ENCODE data around the gene POLL. TPM values are rescaled to one million over a fixed set of nuclear protein-coding genes. Genes with fewer than 3 reads are reported as not detected.

Gene POLL
- total and polyA plus RNA-seq, 7 donors, result 9.0 to 39.6 (median 29.4) TPM

GRCh38 chr10:101629837-101630632 is 42.0 kb upstream of the POLL start:
- Histone ChIP-seq H3K36me3 (peaks cover 0 to 18% (median 0%) of the 10 kb centered on the region in 4 donors), H3K9me3 (no peaks in the 10 kb centered on the region), H3K4me1 (peaks cover 0 to 6% (median 0%) of the 10 kb centered on the region in 4 donors), H3K27ac (no peak overlapping the region), H3K27me3 (no peaks in the 10 kb centered on the region), H3K4me3 (no peak overlapping the region)
- WGBS, 2 donors, result 92 to 94% methylated on average over 13 of the region's 13 CpGs
- peak; percentile 38 for DNase-seq
- intact Hi-C loops (cut with DNase I), result no loop called here
- no peak for TF ChIP-seq CTCF (IDR thresholded peaks at IDR 0.05)
- no peak for TF ChIP-seq EP300 (IDR thresholded peaks at IDR 0.05)

GRCh38 chr10:101625821-101626412 is 37.9 kb upstream of the POLL start:
- DNase-seq, result no peak
- Histone ChIP-seq H3K27me3 (no peaks in the 10 kb centered on the region), H3K36me3 (peaks cover 0 to 57% (median 9%) of the 10 kb centered on the region in 4 donors), H3K27ac (no peak overlapping the region), H3K4me1 (no peaks in the 10 kb centered on the region), H3K4me3 (no peak overlapping the region), H3K9me3 (no peaks in the 10 kb centered on the region)
- intact Hi-C loops (cut with DNase I), result no loop called here
- TF ChIP-seq POLR2A (IDR thresholded peaks at IDR 0.05) (no peak), POLR2AphosphoS5 (IDR thresholded peaks at IDR 0.05) (no peak), EP300 (IDR thresholded peaks at IDR 0.05) (no peak), CTCF (IDR thresholded peaks at IDR 0.05) (no peak)
- WGBS, 2 donors, result 85 to 91% methylated on average over 1 of the region's 1 CpG

GRCh38 chr10:101624526-101625102 is 36.6 kb upstream of the POLL start:
- WGBS, 2 donors, result 84 to 96% methylated on average over 4 of the region's 4 CpGs
- Histone ChIP-seq H3K27ac (no peak overlapping the region), H3K4me1 (no peaks in the 10 kb centered on the region), H3K36me3 (peaks cover 0 to 62% (median 12%) of the 10 kb centered on the region in 4 donors), H3K4me3 (no peak overlapping the region), H3K9me3 (no peaks in the 10 kb centered on the region), H3K27me3 (no peaks in the 10 kb centered on the region)
- DNase-seq, result peak; percentile 46
- intact Hi-C loops (cut with DNase I), result no loop called here
- TF ChIP-seq CTCF (IDR thresholded peaks at IDR 0.05), result no peak

GRCh38 chr10:101623528-101623927 is 35.5 kb upstream of the POLL start:
- intact Hi-C loops (cut with DNase I), result no loop called here
- Histone ChIP-seq H3K27me3 (no peaks in the 10 kb centered on the region), H3K27ac (no peak overlapping the region), H3K9me3 (no peaks in the 10 kb centered on the region), H3K4me3 (no peak overlapping the region), H3K4me1 (no peaks in the 10 kb centered on the region), H3K36me3 (peaks cover 0 to 65% (median 12%) of the 10 kb centered on the region in 4 donors)
- TF ChIP-seq POLR2AphosphoS5 (IDR thresholded peaks at IDR 0.05), result no peak
- TF ChIP-seq EP300 (IDR thresholded peaks at IDR 0.05), result no peak
- TF ChIP-seq POLR2A (IDR thresholded peaks at IDR 0.05), result no peak
- 93 to 95% methylated on average over 1 of the region's 1 CpG for WGBS, 2 donors
- DNase-seq, result no peak

- Histone ChIP-seq H3K27me3 (no peaks in the 10 kb centered on the region), H3K4me1 (no peaks in the 10 kb centered on the region), H3K4me3 (no peak overlapping the region), H3K36me3 (peaks cover 0 to 79% (median 12%) of the 10 kb centered on the region in 4 donors), H3K27ac (no peak overlapping the region), H3K9me3 (no peaks in the 10 kb centered on the region)
- WGBS, 2 donors, result 97 to 99% methylated on average over 6 of the region's 6 CpGs
- DNase-seq, result peak; percentile 29
- TF ChIP-seq POLR2AphosphoS5 (IDR thresholded peaks at IDR 0.05), result no peak
- no peak for TF ChIP-seq POLR2A (IDR thresholded peaks at IDR 0.05)
- TF ChIP-seq CTCF (IDR thresholded peaks at IDR 0.05), result no peak
- no peak for TF ChIP-seq EP300 (IDR thresholded peaks at IDR 0.05)
- intact Hi-C loops (cut with DNase I), result no loop called here
These were observed 31.9 kb upstream of the POLL start for GRCh38 chr10:101619983-101620382.
